EH (cell line): ENCODE data around the gene LAMTOR1.

ENCODE experiments used
- DNase-seq: peaks from one replicate; pipeline ENCODE4 v3.0.0-alpha.2; 2015; ENCODE audit warnings: low read depth

Gene LAMTOR1

DNA sequence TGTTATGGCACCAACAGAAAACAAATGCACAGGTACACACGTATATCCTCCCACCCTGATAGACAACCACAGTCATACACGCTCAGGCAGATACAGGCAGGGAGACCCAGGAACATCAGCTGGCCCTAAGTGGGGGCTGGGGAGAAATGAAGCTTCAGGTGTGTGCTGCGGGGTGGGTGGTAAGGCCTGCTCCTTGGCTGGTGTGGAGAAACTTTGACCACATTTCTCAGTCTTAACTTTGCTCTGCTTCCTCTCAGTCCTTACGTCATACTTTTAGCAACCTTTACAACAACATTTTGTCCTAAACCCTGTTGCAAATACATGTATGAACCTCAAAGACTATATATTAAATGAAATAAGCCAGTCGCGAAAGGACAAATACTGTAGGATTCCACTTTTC is 16.1 kb upstream of the LAMTOR1 start:
- DNase-seq = no peak

DNA sequence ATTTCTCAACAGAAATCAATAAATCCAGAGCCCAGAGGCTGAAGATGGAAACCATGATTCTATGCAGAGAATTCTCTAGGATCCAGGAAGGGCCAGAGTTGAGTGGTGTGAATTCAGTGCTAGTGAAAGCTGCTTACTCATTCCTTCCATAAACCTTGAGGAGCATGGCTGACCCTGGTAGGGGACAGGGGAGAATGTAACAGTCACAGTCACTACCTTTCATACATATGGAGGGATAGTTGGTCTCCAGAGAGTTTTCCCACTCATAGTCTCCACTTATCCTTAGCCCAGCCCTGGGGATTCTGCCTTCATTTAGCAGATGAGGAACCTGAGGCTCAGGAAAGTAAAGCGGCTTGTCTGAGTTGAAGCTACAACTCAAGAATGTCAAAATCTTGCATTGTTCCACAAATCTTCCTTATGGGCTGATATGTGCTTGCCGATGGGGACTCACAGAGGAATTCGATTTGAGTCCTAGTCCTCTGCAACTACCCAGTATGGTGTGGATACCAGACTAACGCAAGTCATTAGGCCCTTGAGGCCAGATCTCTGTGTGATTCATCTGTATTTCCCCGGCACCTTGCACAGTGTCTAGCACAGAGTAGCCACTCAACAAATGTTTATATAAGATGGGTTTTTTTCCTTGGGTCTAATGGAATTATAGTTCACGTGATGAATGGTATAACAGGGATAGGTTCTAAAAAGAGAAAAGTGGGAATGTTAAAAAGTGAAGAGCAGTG is 13.1 kb upstream of the LAMTOR1 start:
- peak; percentile 45 for DNase-seq

DNA sequence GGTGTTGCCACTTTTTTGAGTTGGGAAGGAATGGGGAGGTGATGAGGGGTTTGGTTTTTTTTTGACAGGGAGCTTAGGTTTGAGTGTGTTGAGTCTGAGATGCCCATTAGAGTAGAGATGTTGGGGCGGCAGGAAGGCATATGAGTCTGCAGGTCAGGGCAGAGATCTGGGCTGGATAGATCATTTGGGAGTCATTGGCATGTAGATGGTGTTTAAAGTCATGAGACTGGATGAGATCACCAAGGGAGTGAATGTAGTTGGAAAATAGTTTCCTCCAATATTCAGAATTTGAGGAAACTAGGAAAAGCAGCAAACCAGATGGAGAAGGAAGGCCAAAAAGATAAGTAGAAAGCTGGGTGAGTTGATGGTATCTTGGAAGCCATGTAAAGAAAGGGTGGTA is 11.5 kb upstream of the LAMTOR1 start:
- peak; percentile 40 for DNase-seq

DNA sequence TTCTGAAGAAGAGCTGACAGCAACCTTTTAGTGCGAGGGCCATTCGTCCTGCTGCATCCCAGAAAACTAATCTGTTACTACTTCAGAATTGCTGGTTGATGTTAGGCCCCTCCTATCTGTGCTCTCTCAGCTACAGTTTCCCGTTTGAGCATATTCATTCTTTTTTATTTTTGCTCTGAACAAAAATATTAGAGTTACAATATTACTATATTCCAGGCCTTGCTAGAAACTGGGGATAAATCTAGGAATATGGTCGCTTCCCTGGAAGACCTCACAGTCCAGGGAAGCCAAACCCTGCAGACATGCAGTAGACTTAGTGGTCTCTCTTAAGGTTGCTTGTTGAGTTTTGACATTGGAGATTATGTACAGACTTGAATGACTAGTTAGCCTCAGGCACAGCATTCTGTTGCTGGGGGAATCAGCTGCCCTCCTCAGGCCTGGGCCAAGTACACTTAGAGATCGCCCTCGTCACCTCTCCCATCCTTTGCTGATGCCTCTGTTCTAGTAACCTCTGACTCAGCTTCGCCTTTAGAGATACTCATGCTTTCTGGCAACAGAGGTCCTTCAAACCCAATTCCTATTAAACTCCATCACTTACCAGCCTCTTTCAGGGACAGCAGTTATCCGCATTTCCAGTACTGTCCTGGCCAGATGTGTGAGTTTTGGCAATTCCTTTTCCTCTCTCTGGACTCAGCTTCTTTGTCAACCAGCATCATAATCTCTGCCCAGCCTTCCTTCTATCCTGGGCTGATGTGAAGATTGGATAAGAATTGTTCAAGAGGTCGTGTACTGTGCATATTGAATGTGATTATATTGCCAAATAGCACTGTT is 10.1 kb upstream of the LAMTOR1 start:
- DNase-seq = peak; percentile 94

- peak; percentile 100 for DNase-seq
Observed at GRCh38 chr11:72112143-72112977, 9.3 kb upstream of the LAMTOR1 start, which contains the start of gene ANAPC15. ANAPC15 (minus strand) TSS chr11:72112695; CDS start chr11:72111276, 1,419 bp downstream.

- no peak for DNase-seq
Observed at GRCh38 chr11:72111300-72112142, 8.4 kb upstream of the LAMTOR1 start.

DNA sequence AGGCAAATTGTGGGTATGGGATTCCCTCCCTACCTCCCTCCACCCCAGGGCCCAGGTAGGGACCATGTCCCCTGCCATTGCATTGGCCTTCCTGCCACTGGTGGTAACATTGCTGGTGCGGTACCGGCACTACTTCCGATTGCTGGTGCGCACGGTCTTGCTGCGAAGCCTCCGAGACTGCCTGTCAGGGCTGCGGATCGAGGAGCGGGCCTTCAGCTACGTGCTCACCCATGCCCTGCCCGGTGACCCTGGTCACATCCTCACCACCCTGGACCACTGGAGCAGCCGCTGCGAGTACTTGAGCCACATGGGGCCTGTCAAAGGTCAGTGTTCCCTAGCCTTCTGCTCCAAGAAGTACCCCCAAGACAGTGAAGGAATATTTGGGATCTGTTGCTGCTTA is 2.8 kb upstream of the LAMTOR1 start, which contains the start of gene TOMT:
TOMT (plus strand) TSS at position 37 of the 400 bp plus-strand sequence; CDS start at position 65, 28 bp downstream.
- DNase-seq = no peak

DNA sequence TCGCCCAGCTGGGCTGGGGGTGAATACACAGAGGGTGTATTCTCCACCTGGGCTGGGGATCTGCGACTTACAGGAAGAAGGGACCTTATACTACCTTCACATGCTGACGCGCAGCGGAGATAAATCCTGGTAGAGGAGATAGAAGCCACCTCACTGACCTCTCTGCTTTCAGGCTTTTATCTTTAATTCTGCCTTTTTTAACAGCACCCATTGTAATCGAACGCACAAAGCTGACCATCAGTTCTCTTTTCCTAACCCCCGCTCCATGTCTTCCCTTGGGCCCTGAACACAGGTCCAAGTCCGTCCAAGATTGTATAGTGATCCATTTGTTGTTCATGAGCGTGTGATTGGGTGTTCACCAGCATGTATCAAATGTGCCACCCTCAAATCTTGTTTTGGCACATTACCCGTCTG is 664 bp upstream of the LAMTOR1 start:
- no peak for DNase-seq

GRCh38 chr11:72102631-72102945 is 509 bp downstream of the LAMTOR1 start:
- no peak for DNase-seq

- no peak for DNase-seq
Observed at GRCh38 chr11:72102162-72102561, 935 bp downstream of the LAMTOR1 start.

DNA sequence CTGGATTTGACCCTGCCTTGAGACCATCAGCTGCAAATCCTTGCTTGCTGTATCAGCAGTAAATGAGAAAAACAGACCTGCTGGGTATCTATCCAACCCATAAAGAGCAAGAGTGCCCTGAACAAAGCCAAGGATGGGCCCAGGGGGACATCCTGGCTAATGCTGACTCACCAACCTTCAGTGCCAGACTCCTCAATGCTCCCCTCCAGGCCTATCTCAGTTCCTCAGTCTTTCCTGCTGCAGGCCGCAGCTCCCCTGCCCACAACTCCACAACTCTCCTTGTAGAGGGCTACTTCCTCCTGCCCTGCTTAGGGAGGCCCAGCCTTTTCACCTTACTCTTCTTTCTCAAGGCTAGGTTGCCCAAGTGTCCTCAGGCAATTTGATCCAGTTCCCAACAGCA is 2.6 kb downstream of the LAMTOR1 start:
- DNase-seq = no peak

DNA sequence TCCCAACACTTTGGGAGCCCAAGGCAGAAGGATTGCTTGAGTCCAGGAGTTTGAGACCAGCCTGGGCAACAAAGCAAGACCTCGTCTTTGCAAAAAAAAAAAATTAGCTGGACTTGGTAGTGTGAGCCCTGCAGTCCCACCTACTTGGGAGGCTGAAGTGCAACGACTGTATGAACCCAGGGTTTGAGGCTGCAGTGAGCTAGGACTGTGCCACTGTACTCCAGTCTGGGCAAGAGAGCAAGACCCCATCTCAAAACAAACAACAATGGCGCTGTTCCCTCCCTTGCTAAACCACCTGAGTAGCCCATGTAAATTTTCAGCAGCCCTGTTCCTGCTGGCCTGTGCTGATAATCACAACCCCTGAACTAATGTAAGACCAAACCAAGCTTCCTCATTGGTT is 3.1 kb downstream of the LAMTOR1 start:
- DNase-seq = no peak

DNA sequence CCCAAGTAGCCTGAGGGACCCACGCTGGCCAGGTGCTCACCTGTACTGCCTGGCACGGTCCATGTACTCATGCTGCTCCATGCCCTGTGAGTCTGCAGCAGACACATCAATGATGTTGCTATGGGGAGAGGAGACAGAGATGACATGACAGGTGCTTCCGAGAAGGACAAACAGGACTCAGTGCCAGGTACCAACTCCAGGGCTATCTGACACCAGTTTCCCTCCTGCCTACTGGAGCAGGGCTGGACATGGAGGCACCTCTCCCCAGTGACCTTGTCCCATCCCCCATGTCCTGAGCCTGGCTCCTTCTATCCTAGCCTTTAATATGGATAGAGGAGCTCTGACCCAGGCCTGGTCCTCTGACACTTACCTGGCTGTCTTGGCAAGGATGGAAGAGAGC is 4.4 kb downstream of the LAMTOR1 start:
- DNase-seq = no peak

DNA sequence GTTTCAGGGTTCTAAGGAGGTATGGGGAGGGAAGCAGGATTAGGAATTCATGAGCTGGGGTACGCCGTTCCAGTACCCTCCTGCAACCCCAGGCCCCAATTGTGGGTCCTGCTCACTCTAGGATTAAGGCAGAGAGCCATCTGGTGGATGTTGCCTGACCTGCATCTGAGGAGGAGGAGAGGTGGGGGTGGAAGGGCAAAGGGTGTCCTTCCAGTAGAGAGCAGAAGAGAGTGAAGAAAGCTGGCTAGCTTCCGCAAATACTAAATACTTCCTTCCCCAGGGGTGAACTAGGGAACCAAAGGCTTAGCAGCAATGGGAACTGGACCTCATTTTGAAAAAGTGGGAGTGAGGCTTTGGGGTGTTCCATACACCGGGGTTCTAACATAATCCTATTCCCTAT is 11.8 kb downstream of the LAMTOR1 start:
- peak; percentile 70 for DNase-seq

DNA sequence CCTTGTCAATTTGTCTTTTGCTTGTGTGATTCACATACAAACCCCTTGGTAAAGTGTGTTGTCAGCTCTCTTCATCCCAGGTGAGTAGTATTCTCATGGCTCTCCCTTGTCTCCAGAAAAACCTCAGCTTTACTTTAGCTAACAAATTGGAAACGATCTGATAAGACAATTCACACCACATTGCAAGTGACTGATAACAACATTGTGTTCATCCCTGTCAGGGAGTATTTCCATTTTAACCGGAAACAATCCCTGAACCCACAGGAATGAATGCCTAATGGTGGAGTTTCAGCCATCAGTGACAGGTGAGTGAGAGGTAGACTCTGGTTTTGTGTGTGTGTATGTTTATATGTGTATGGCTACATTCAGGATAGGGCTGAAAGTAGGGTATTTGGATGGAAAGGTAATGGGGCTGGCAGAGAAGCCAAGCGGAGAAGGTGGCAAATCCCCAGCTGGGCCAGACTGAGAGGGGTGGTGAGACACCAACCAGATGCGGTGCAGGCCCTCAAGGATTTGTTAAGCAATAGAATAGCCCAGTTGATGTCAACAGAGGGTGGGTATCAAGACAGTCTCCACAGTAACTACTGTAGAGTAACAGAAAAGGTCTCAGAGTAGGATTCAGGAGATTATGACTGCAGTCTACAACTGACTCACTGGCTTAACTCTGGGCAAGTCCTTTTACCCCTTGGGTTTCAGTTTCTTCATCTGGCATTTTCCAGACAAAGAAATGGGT is 14.9 kb downstream of the LAMTOR1 start:
- DNase-seq = no peak

GRCh38 chr11:72085621-72086351 is 17.3 kb downstream of the LAMTOR1 start:
- DNase-seq = no peak

- DNase-seq = no peak
Observed at GRCh38 chr11:72084965-72085364, 18.1 kb downstream of the LAMTOR1 start.

GRCh38 chr11:72084076-72084475 is 19.0 kb downstream of the LAMTOR1 start:
- no peak for DNase-seq

GRCh38 chr11:72083414-72083813 is 19.7 kb downstream of the LAMTOR1 start:
- no peak for DNase-seq

- DNase-seq = no peak
Observed at GRCh38 chr11:72081821-72082453, 21.2 kb downstream of the LAMTOR1 start.
